ENCODE measurements around the gene UBLCP1. TPM values are rescaled to one million over a fixed set of nuclear protein-coding genes. Genes with fewer than 3 reads are reported as not detected.
"Not testable (repeated sequence)": the region's sequence is repeated elsewhere in the genome, so short reads cannot be mapped to it uniquely, and the experiment has no call there.

UBLCP1 gene
- total and polyA plus RNA-seq, 2 donors: 27.9 to 83.7 TPM

DNA sequence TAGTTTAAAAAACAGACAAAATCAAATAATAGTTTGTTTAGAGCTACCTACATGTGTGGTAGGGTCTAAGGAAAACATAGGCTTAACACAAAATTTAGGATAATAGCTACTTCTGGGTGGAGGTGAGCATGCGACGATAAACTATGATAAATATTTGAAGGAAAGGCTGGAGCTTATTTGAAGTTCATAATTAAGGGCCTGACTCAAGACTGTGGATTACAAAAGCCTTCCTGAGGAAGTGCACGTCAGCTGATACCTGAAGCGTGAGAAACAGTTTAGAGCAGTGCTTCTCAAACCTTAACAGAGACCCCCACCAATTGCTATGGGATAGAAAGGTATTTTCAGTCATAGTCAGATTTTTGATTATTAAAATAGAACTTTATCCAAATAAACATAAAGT is 20.4 kb upstream of the UBLCP1 start:
- DNase-seq (ENCODE audit: low read depth in 6 of 9, low spot score in 9 of 9): no peak
- no peaks in the 10 kb centered on the region for H3K27me3 ChIP-seq (ENCODE audit: control insufficient read depth in 2 of 2, insufficient read depth in 1 of 2, low read length in 1 of 2)
- H3K27ac ChIP-seq (ENCODE audit: low read depth in 1 of 2, low read length in 1 of 2): no peak overlapping the region
- WGBS: 48% methylated on average over 4 of the region's 4 CpGs
- no peaks in the 10 kb centered on the region for H3K36me3 ChIP-seq (ENCODE audit: control insufficient read depth in 2 of 2, insufficient read depth in 2 of 2, low read length in 1 of 2)
- no peaks in the 10 kb centered on the region for H3K4me1 ChIP-seq (ENCODE audit: control insufficient read depth in 2 of 2, insufficient read depth in 2 of 2, low read length in 2 of 2)
- no peak overlapping the region for H3K4me3 ChIP-seq (ENCODE audit: low read length in 2 of 2)
- no peaks in the 10 kb centered on the region for H3K9me3 ChIP-seq (ENCODE audit: control insufficient read depth in 2 of 2, insufficient read depth in 1 of 2, low read length in 1 of 2)

DNA sequence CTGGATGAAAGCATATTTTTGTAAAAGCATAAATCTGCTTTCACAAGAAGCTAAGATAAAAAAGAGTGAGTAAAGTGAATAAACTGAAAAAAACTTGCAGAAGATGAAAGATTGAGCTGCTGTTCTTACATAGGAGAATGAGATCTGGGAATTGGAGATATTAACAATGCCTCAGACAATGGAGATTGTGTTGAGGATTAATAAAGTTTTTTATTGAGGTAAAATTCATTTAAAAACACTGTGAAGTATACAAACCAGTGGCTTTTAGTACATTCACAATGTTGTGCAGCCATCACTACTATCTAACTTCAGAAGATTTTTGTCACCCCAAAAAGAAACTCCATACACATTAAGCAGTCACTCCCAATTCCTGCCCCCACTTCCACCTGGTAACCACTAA is 19.7 kb upstream of the UBLCP1 start:
- Histone ChIP-seq H3K27me3 (ENCODE audit: control insufficient read depth in 2 of 2, insufficient read depth in 1 of 2, low read length in 1 of 2) (no peaks in the 10 kb centered on the region), H3K27ac (ENCODE audit: low read depth in 1 of 2, low read length in 1 of 2) (no peak overlapping the region), H3K4me3 (ENCODE audit: low read length in 2 of 2) (no peak overlapping the region), H3K9me3 (ENCODE audit: control insufficient read depth in 2 of 2, insufficient read depth in 1 of 2, low read length in 1 of 2) (no peaks in the 10 kb centered on the region), H3K4me1 (ENCODE audit: control insufficient read depth in 2 of 2, insufficient read depth in 2 of 2, low read length in 2 of 2) (no peaks in the 10 kb centered on the region), H3K36me3 (ENCODE audit: control insufficient read depth in 2 of 2, insufficient read depth in 2 of 2, low read length in 1 of 2) (no peaks in the 10 kb centered on the region)
- DNase-seq (ENCODE audit: low read depth in 6 of 9, low spot score in 9 of 9): no peak

DNA sequence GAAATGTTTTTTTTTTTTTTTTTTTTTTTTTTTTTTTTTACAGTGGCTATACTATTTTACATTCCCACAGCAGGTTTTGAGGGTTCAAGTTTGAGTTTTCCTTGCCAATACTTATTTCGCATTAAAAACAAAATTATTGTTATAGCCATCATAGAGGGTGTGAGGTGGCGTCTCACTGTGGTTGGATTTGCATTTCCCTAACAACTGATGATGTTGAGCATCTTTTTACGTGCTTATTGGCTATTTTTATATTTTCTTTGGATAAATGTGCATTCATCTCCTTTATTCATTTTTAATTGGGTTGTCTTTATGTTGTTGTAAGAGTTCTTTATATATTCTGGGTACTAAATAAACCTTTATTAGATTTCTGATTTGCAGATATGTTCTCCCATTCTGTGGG is 18.9 kb upstream of the UBLCP1 start:
- no peaks in the 10 kb centered on the region for H3K36me3 ChIP-seq (ENCODE audit: control insufficient read depth in 2 of 2, insufficient read depth in 2 of 2, low read length in 1 of 2)
- no peak overlapping the region for H3K27ac ChIP-seq (ENCODE audit: low read depth in 1 of 2, low read length in 1 of 2)
- H3K4me3 ChIP-seq (ENCODE audit: low read length in 2 of 2): no peak overlapping the region
- H3K9me3 ChIP-seq (ENCODE audit: control insufficient read depth in 2 of 2, insufficient read depth in 1 of 2, low read length in 1 of 2): no peaks in the 10 kb centered on the region
- H3K27me3 ChIP-seq (ENCODE audit: control insufficient read depth in 2 of 2, insufficient read depth in 1 of 2, low read length in 1 of 2): no peaks in the 10 kb centered on the region
- DNase-seq (ENCODE audit: low read depth in 6 of 9, low spot score in 9 of 9): no peak
- WGBS: 95% methylated on average over 3 of the region's 3 CpGs
- H3K4me1 ChIP-seq (ENCODE audit: control insufficient read depth in 2 of 2, insufficient read depth in 2 of 2, low read length in 2 of 2): no peaks in the 10 kb centered on the region

DNA sequence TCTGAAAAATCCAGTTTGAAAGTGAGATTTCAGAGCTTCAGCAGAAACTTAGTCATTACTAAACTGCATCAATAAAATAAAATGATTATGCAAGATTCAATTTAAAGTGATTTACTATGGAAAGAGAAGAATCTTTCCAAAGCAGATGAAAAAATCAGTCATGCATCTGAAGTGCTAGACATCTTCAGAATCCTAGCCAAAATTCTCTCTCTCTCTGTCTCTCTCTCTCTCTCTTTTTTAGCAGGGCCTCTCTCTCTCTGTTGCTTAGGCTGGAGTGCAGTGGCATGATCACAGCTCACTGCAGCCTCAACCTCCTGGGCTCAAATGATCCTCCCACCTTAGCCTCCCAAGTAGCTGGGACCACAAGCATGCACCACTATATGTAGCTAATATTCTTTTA is 18.2 kb upstream of the UBLCP1 start:
- Histone ChIP-seq H3K27ac (ENCODE audit: low read depth in 1 of 2, low read length in 1 of 2) (no peak overlapping the region), H3K9me3 (ENCODE audit: control insufficient read depth in 2 of 2, insufficient read depth in 1 of 2, low read length in 1 of 2) (no peaks in the 10 kb centered on the region), H3K4me3 (ENCODE audit: low read length in 2 of 2) (no peak overlapping the region)

DNA sequence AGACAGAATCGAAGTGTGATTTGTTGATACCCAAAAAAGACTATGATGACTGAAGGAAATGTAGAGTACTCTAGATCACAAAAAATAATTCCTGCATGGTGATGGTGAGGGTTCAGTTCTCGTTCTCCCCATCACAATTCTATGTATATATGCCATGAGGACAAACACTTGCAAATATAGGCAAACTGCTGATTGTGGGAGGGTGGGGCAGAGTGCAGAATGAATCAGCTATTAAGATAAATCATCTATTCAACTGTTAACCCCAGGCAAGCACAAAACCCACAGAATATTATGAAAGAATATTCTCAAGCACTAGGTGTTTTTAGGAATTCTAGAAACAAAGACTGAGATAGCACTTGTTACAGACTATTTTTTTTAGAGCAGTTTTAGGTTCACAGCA is 13.9 kb upstream of the UBLCP1 start:
- Histone ChIP-seq H3K9me3 (ENCODE audit: control insufficient read depth in 2 of 2, insufficient read depth in 1 of 2, low read length in 1 of 2) (no peaks in the 10 kb centered on the region), H3K27me3 (ENCODE audit: control insufficient read depth in 2 of 2, insufficient read depth in 1 of 2, low read length in 1 of 2) (no peaks in the 10 kb centered on the region), H3K27ac (ENCODE audit: low read depth in 1 of 2, low read length in 1 of 2) (no peak overlapping the region), H3K36me3 (ENCODE audit: control insufficient read depth in 2 of 2, insufficient read depth in 2 of 2, low read length in 1 of 2) (no peaks in the 10 kb centered on the region), H3K4me1 (ENCODE audit: control insufficient read depth in 2 of 2, insufficient read depth in 2 of 2, low read length in 2 of 2) (no peaks in the 10 kb centered on the region), H3K4me3 (ENCODE audit: low read length in 2 of 2) (no peak overlapping the region)
- 94% methylated on average over 2 of the region's 2 CpGs for WGBS
- DNase-seq (ENCODE audit: low read depth in 6 of 9, low spot score in 9 of 9): no peak

More for the DNA sequence above, 18.2 kb upstream of the UBLCP1 start:
- no peak for DNase-seq (ENCODE audit: low read depth in 6 of 9, low spot score in 9 of 9)
- Histone ChIP-seq H3K36me3 (ENCODE audit: control insufficient read depth in 2 of 2, insufficient read depth in 2 of 2, low read length in 1 of 2) (no peaks in the 10 kb centered on the region), H3K27me3 (ENCODE audit: control insufficient read depth in 2 of 2, insufficient read depth in 1 of 2, low read length in 1 of 2) (no peaks in the 10 kb centered on the region), H3K4me1 (ENCODE audit: control insufficient read depth in 2 of 2, insufficient read depth in 2 of 2, low read length in 2 of 2) (no peaks in the 10 kb centered on the region)

DNA sequence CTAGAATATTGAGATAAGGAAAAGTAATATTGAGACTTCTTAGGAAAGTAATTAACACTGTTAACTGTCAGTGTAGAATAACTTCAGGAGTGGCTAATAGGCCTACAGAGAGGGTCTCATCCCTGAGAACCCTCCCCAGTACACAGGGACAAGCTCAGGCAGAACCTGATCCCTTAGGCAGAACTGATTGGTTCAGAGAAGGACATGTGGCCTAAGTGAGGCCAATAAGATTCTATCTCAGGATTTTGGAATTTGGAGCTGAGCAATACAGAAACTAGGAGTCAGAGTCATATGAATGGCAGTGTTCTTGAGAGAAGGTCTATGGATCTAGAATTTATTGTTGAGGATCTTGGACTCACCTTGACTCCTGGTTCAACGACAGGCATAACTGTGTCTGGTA is 10.9 kb upstream of the UBLCP1 start:
- H3K9me3 ChIP-seq (ENCODE audit: control insufficient read depth in 2 of 2, insufficient read depth in 1 of 2, low read length in 1 of 2): no peaks in the 10 kb centered on the region
- no peak overlapping the region for H3K4me3 ChIP-seq (ENCODE audit: low read length in 2 of 2)
- H3K27ac ChIP-seq (ENCODE audit: low read depth in 1 of 2, low read length in 1 of 2): no peak overlapping the region
- 100% methylated on average over 1 of the region's 1 CpG for WGBS
- no peaks in the 10 kb centered on the region for H3K4me1 ChIP-seq (ENCODE audit: control insufficient read depth in 2 of 2, insufficient read depth in 2 of 2, low read length in 2 of 2)
- no peaks in the 10 kb centered on the region for H3K36me3 ChIP-seq (ENCODE audit: control insufficient read depth in 2 of 2, insufficient read depth in 2 of 2, low read length in 1 of 2)
- H3K27me3 ChIP-seq (ENCODE audit: control insufficient read depth in 2 of 2, insufficient read depth in 1 of 2, low read length in 1 of 2): no peaks in the 10 kb centered on the region
- DNase-seq (ENCODE audit: low read depth in 6 of 9, low spot score in 9 of 9): no peak

DNA sequence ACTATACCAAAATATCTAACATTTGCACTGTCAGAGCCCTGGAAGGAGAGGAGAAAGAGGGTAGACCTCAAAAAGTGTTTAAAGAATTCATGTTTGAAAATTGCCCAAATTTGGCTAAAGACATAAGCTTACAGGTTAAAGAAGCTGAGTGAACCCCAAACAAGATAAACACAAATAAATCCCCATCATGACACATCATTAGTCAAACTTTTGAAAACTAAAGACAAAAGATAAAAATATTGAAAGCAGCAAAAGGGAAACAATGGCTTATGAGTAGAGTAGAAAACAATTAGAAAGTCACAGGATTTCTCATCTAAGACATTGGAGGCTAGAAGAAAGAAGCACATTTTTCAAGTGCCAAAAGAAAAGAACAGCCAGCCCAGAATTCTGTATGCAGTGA is 6.1 kb upstream of the UBLCP1 start:
- Histone ChIP-seq H3K27ac (ENCODE audit: low read depth in 1 of 2, low read length in 1 of 2) (no peak overlapping the region), H3K9me3 (ENCODE audit: control insufficient read depth in 2 of 2, insufficient read depth in 1 of 2, low read length in 1 of 2) (no peaks in the 10 kb centered on the region), H3K36me3 (ENCODE audit: control insufficient read depth in 2 of 2, insufficient read depth in 2 of 2, low read length in 1 of 2) (no peaks in the 10 kb centered on the region), H3K4me1 (ENCODE audit: control insufficient read depth in 2 of 2, insufficient read depth in 2 of 2, low read length in 2 of 2) (peaks cover 0 to 2% of the 10 kb centered on the region in 2 donors), H3K4me3 (ENCODE audit: low read length in 2 of 2) (no peak overlapping the region), H3K27me3 (ENCODE audit: control insufficient read depth in 2 of 2, insufficient read depth in 1 of 2, low read length in 1 of 2) (no peaks in the 10 kb centered on the region)
- no peak for DNase-seq (ENCODE audit: low read depth in 6 of 9, low spot score in 9 of 9)

DNA sequence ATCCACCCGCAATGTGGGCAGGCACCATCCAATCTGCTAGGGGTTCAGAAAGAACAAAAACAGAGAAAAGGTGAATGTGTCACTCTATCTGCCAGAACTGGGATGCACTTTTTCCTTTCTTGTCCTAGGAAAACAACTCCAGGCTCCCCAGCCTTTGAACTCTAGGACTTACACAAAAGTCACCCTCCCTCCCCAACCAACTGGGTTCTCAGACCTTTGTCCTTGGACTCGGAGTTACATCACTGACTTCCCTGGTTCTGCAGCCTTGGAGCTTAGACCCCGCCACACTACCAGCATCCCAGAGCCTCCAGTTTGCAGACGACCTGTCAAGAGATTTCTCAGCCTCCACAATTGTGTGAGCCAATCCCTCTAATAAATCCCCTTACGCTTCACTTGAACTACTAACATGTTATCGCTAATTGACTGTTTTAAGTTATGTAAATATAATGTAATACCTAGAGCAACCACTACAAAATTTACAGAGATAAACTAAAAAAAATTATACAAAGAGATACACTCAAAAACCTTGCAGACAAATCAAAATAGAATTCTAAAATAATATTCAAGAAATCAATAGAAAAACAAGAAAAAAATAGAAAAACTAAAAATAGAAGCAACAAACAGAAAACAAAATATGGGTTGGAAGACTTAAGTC is 5.3 kb upstream of the UBLCP1 start:
- H3K4me3 ChIP-seq (ENCODE audit: low read length in 2 of 2): no peak overlapping the region
- no peaks in the 10 kb centered on the region for H3K9me3 ChIP-seq (ENCODE audit: control insufficient read depth in 2 of 2, insufficient read depth in 1 of 2, low read length in 1 of 2)
- no peak overlapping the region for H3K27ac ChIP-seq (ENCODE audit: low read depth in 1 of 2, low read length in 1 of 2)
- 96% methylated on average over 6 of the region's 6 CpGs for WGBS
- H3K4me1 ChIP-seq (ENCODE audit: control insufficient read depth in 2 of 2, insufficient read depth in 2 of 2, low read length in 2 of 2): peaks cover 6 to 7% of the 10 kb centered on the region in 2 donors
- DNase-seq (ENCODE audit: low read depth in 6 of 9, low spot score in 9 of 9): no peak
- H3K36me3 ChIP-seq (ENCODE audit: control insufficient read depth in 2 of 2, insufficient read depth in 2 of 2, low read length in 1 of 2): no peaks in the 10 kb centered on the region
- H3K27me3 ChIP-seq (ENCODE audit: control insufficient read depth in 2 of 2, insufficient read depth in 1 of 2, low read length in 1 of 2): no peaks in the 10 kb centered on the region

DNA sequence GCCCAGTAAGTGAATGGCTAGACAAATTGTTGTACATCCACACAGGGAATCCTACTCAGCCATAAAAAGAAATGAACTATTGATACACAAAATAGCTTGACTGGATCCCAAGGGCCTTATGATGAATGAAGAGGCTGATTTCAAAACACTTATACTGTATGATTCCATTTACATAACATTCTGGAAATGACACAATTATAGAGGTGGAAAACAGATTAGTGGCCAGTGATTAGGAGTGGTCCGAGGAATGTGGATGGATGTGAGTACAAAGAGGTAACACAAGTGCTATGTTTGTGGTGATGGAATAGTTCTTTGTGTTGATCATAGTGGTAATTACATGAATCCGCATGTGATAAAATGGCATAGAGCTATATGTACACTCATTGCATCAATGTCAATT is 4.7 kb upstream of the UBLCP1 start:
- Histone ChIP-seq H3K27me3 (ENCODE audit: control insufficient read depth in 2 of 2, insufficient read depth in 1 of 2, low read length in 1 of 2) (no peaks in the 10 kb centered on the region), H3K4me1 (ENCODE audit: control insufficient read depth in 2 of 2, insufficient read depth in 2 of 2, low read length in 2 of 2) (peaks cover 6 to 7% of the 10 kb centered on the region in 2 donors), H3K36me3 (ENCODE audit: control insufficient read depth in 2 of 2, insufficient read depth in 2 of 2, low read length in 1 of 2) (no peaks in the 10 kb centered on the region), H3K27ac (ENCODE audit: low read depth in 1 of 2, low read length in 1 of 2) (no peak overlapping the region), H3K4me3 (ENCODE audit: low read length in 2 of 2) (no peak overlapping the region), H3K9me3 (ENCODE audit: control insufficient read depth in 2 of 2, insufficient read depth in 1 of 2, low read length in 1 of 2) (no peaks in the 10 kb centered on the region)
- 98% methylated on average over 2 of the region's 2 CpGs for WGBS
- no peak for DNase-seq (ENCODE audit: low read depth in 6 of 9, low spot score in 9 of 9)

DNA sequence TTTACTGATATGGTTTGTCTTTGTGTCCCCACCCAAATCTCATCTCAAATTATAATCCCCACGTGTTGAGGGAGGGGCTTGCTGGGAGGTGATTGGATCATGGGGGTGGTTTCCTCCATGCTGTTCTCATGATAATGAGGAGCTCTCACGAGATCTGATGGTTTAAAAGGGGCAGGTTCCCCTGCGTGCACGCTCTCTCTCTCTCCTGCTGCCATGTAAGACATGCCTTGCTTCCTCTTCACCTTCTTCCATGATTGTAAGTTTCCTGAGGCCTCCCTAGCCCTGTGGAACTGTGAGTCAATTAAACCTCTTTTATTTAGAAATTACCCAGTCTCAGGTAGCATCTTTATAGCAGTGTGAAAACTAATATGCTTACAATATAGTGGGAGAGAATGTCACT is 2.9 kb upstream of the UBLCP1 start:
- not testable (repeated sequence) for DNase-seq (ENCODE audit: low read depth in 6 of 9, low spot score in 9 of 9); H3K4me1 ChIP-seq (ENCODE audit: control insufficient read depth in 2 of 2, insufficient read depth in 2 of 2, low read length in 2 of 2); H3K9me3 ChIP-seq (ENCODE audit: control insufficient read depth in 2 of 2, insufficient read depth in 1 of 2, low read length in 1 of 2); H3K4me3 ChIP-seq (ENCODE audit: low read length in 2 of 2); H3K36me3 ChIP-seq (ENCODE audit: control insufficient read depth in 2 of 2, insufficient read depth in 2 of 2, low read length in 1 of 2); H3K27ac ChIP-seq (ENCODE audit: low read depth in 1 of 2, low read length in 1 of 2); H3K27me3 ChIP-seq (ENCODE audit: control insufficient read depth in 2 of 2, insufficient read depth in 1 of 2, low read length in 1 of 2)
- WGBS: 77% methylated on average over 4 of the region's 4 CpGs
